Vagina (tissue), 2 donors: ENCODE measurements around the gene FSTL1.

ENCODE experiments used
- CTCF ChIP-seq, 3 experiments: fragments of 450-650 bp in 2 of 3; fragments of 200-600 bp in 1 of 3; sonication (generic) in 1 of 3; IDR thresholded peaks; one replicate each; pipeline ENCODE4 v1.5.1; 2017 to 2019; ENCODE audit warnings: antibody characterized with exemption in 3 of 3, mild to moderate bottlenecking in 2 of 3, moderate library complexity in 2 of 3
- POLR2A ChIP-seq, 2 donors: fragments of 450-650 bp; IDR thresholded peaks; one replicate each; pipeline ENCODE4 v1.6.1; 2017; ENCODE audit warnings: antibody characterized with exemption in 2 of 2, mild to moderate bottlenecking in 2 of 2, moderate library complexity in 2 of 2
- POLR2AphosphoS5 ChIP-seq, 2 donors: sonication (generic); formaldehyde crosslinking; IDR thresholded peaks; one replicate each; pipeline ENCODE4 v1.9.0; 2017; ENCODE audit warnings: antibody characterized with exemption in 2 of 2, mild to moderate bottlenecking in 2 of 2, low read depth in 1 of 2; ENCODE audit not compliant: insufficient read depth in 1 of 2

- TF ChIP-seq CTCF (IDR thresholded peaks at IDR 0.05) (no peak), POLR2A (IDR thresholded peaks at IDR 0.05) (no peak), POLR2AphosphoS5 (IDR thresholded peaks at IDR 0.05; ENCODE audit: insufficient read depth in 1 of 2, low read depth in 1 of 2) (peak in 1 of 2 donors; percentile 65)
Measured at GRCh38 chr3:120435621-120436020, 15.2 kb downstream of the FSTL1 start.
